Lower leg skin (tissue), 4 donors: ENCODE measurements around the gene OR6C2. TPM values are rescaled to one million over a fixed set of nuclear protein-coding genes. Genes with fewer than 3 reads are reported as not detected.
"Not testable (repeated sequence)": the region's sequence is repeated elsewhere in the genome, so short reads cannot be mapped to it uniquely, and the experiment has no call there.

Source experiments
- DNase-seq, 2 donors: peaks; one replicate each; pipeline ENCODE4 v3.0.0-alpha.2; 2019; ENCODE audit warnings: low spot score in 2 of 2
- H3K4me3 ChIP-seq: fragments of 200-600 bp; sonication (generic); 2 replicates; pipeline ENCODE4 v1.5.1; 2017; ENCODE audit warnings: mild to moderate bottlenecking, low read depth; ENCODE audit not compliant: poor library complexity, severe bottlenecking
- POLR2A ChIP-seq, 2 donors: fragments of 450-650 bp; IDR thresholded peaks; one replicate each; pipeline ENCODE4 v1.6.1; 2016 to 2017; ENCODE audit warnings: antibody characterized with exemption in 2 of 2, mild to moderate bottlenecking in 1 of 2, moderate library complexity in 1 of 2
- WGBS, 2 donors: methylation state at CpG; one replicate each; pipeline ENCODE4 v1.1.5; 2018; 5-methylcytosine and 5-hydroxymethylcytosine counted together
- intact Hi-C: fragments of 100-400 bp; cut with DNase I; formaldehyde crosslinking; loops from one replicate; pipeline ENCODE4 v1.15.0; 2023; ENCODE audit warnings: low total_unique reads
- total RNA-seq, 4 donors: library from RNA; depleted of rRNA; stranded (reverse); fragments of >200 nt; gene quantifications; one replicate each; pipeline ENCODE4 v1.1.0, GENCODE V29; 2016
- TF ChIP-seq, protein P1 (sequence below), 3 donors: fragments of 450-650 bp; IDR thresholded peaks; one replicate each; pipeline ENCODE4 v1.5.1; 2016; ENCODE audit warnings: antibody characterized with exemption in 3 of 3, mild to moderate bottlenecking in 3 of 3, moderate library complexity in 2 of 3

OR6C2 gene
- total RNA-seq, 4 donors from 2014 or later = not detected

DNA sequence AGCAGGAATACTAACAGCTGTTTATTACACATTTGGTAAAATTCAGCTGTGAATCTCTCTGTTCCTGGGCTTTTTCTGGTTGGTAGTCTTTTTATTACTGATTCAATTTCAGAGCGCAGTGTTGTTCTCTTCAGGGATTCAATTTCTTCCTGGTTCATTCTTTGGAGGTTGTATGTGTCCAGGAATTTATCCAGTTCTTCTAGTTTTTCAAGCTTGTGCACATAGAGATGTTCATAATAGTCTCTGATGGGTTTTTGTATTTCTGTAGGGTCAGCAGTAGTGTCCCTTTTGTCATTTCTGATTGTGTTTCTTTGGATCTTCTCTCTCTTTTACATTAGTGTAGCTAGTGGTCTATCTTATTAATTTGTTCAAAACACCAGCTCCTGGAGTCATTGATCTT lies 26.9 kb upstream of the OR6C2 start:
- intact Hi-C loops = no loop called here
- H3K4me3 ChIP-seq = no peak overlapping the region
- TF ChIP-seq POLR2A (IDR thresholded peaks at IDR 0.05) = no peak
- TF ChIP-seq, protein P1, sequence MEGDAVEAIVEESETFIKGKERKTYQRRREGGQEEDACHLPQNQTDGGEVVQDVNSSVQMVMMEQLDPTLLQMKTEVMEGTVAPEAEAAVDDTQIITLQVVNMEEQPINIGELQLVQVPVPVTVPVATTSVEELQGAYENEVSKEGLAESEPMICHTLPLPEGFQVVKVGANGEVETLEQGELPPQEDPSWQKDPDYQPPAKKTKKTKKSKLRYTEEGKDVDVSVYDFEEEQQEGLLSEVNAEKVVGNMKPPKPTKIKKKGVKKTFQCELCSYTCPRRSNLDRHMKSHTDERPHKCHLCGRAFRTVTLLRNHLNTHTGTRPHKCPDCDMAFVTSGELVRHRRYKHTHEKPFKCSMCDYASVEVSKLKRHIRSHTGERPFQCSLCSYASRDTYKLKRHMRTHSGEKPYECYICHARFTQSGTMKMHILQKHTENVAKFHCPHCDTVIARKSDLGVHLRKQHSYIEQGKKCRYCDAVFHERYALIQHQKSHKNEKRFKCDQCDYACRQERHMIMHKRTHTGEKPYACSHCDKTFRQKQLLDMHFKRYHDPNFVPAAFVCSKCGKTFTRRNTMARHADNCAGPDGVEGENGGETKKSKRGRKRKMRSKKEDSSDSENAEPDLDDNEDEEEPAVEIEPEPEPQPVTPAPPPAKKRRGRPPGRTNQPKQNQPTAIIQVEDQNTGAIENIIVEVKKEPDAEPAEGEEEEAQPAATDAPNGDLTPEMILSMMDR (IDR thresholded peaks at IDR 0.05) = no peak
- DNase-seq = no peak
- WGBS, 2 donors = 84 to 86% methylated on average over 1 of the region's 1 CpG

DNA sequence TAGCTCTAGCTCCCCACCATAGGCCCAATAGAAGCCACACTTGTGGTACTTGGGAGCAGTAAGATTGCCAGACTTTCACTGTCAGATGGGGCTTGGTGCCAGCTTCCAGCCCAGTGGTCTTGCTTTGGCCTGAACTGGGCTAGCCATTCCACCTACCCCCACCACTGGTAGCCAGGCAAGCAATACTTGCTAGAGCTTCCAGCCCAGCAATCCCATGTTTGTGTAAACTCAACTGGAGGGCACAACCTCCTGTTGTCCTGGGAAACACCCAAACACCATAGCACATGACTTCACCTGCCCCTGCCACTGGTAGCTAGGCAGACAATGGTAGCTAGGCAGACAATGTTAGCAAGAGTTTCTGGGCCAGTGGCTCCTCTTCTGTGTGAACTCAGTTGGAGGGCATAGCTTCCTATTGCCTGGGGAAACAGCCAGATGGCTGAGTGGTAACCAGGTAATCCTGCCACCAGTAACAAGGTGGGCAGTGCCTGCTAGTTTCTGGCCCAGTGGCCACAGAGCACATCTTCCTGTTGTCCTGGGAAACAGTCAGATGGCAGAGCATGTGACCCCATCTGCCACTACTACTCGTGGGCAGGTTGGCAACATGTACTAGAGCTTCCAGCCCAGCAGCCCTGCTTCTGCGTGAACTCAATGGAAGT lies 23.4 kb upstream of the OR6C2 start:
- no peak overlapping the region for H3K4me3 ChIP-seq
- intact Hi-C loops = no loop called here
- TF ChIP-seq, protein P1 (IDR thresholded peaks at IDR 0.05) = no peak
- TF ChIP-seq POLR2A (IDR thresholded peaks at IDR 0.05) = no peak
- no peak for DNase-seq
- WGBS, 2 donors = 77 to 85% methylated on average over 2 of the region's 2 CpGs

DNA sequence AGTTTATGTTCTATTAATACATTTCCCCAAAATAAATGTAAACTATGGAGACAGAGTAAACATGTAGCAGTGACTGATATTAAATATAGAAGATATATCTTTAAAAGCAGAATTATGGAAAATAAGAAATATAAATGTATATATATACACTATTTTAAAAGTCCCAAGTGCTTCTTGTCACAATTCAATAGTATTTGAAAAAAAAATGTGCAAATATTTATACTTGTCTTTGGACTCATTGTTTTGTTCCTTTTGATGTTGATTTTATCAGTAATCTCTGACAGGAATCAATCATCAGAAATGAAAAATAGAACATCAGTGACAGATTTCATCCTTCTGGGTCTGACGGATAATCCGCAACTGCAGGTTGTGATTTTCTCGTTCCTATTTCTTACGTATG lies 17.9 kb upstream of the OR6C2 start, which contains the start of gene OR6C76:
Gene OR6C76 (plus strand): TSS at position 301 of the 400 bp plus-strand sequence. CDS start 0 bp downstream, at position 301.
- TF ChIP-seq, protein P1 (IDR thresholded peaks at IDR 0.05) = no peak
- no peak for TF ChIP-seq POLR2A (IDR thresholded peaks at IDR 0.05)
- no peak for DNase-seq
- H3K4me3 ChIP-seq = no peak within 1 kb of the TSS
- intact Hi-C loops = no loop called here
- 77 to 84% methylated on average over 4 of the region's 4 CpGs for WGBS, 2 donors

DNA sequence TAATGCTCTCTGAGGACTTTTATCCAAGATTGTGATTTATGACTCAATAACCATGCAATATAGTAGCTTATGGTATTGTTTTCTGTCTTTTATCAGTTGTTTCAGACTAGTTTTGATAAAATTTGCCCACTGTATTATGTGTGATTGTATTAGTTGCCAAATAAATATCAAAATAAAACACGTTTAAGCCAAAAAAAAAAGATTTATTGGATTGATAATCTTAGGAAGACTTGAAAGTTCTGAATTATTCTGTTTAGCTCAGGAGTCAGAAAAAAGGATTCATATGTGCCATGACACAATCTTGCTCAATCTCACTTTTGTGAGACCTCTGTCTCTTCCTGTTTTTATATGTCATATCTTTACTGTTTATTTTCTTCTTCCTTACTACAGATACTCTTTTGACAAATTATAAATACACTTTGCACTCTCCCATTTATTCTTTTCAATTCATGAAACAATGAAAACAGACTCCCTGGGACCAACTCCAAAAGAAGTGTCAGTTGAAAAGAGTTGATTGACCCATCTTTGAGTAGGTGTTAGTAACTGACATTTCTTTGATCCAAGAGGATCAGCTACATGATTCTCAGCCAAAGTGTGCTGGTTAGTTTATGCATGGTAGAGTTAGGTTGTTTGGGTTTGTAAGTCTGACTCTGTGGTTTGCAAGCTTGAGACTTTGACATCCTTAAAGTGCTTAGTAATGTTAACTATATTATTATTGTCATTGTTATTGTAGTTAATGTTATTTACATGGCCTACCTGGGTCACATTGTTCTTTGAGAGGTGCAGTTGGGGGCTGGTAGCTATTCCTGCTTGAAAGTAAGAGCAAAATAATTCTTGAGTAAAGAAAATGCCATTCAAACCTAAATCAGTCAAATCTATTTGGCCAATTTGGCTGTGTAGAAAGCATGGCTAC lies 15.3 kb upstream of the OR6C2 start:
- no peak overlapping the region for H3K4me3 ChIP-seq
- TF ChIP-seq, protein P1 (IDR thresholded peaks at IDR 0.05) = no peak
- no peak for TF ChIP-seq POLR2A (IDR thresholded peaks at IDR 0.05)
- intact Hi-C loops = no loop called here
- 24 to 25% methylated on average over 1 of the region's 1 CpG for WGBS, 2 donors
- DNase-seq = no peak

DNA sequence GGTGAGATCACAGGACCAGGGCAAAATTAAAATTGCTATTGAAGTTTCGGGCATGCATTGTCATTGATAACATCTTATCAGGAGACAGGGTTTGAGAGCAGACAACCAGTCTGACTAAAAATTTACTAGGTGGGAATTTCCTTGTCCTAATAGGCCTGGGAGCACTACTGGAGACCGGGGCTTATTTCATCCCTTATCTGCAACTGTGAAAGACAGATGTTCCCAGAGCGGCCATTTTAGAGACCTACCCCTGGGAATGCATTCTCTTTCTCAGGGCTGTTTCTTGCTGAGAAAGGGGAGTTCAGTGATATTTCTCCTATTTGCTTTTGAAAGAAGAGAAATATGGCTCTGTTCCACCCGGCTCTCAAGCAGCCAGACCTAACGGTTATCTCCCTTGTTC lies 2.6 kb upstream of the OR6C2 start:
- DNase-seq, H3K4me3 ChIP-seq, intact Hi-C loops: not testable (repeated sequence)
- 76 to 81% methylated on average over 5 of the region's 5 CpGs for WGBS, 2 donors

GRCh38 chr12:55445357-55445756 lies 1.5 kb downstream of the OR6C2 start:
- H3K4me3 ChIP-seq = no peak overlapping the region
- no peak for DNase-seq
- TF ChIP-seq, protein P1 (IDR thresholded peaks at IDR 0.05) = no peak
- TF ChIP-seq POLR2A (IDR thresholded peaks at IDR 0.05) = no peak
- intact Hi-C loops = no loop called here
- 98% methylated on average over 1 of the region's 1 CpG for WGBS, 2 donors
